Hematopoietic multipotent progenitor cell treated with erythropoietin and hydrocortisone succinate and interleukin-3 and kit ligand, for 15 days (in vitro differentiated cells): ENCODE measurements around the gene RGS19.

Experiments used
- DNase-seq: peaks from one replicate; pipeline ENCODE4 v3.0.0-alpha.2; 2015; ENCODE audit warnings: low spot score

Gene RGS19

DNA sequence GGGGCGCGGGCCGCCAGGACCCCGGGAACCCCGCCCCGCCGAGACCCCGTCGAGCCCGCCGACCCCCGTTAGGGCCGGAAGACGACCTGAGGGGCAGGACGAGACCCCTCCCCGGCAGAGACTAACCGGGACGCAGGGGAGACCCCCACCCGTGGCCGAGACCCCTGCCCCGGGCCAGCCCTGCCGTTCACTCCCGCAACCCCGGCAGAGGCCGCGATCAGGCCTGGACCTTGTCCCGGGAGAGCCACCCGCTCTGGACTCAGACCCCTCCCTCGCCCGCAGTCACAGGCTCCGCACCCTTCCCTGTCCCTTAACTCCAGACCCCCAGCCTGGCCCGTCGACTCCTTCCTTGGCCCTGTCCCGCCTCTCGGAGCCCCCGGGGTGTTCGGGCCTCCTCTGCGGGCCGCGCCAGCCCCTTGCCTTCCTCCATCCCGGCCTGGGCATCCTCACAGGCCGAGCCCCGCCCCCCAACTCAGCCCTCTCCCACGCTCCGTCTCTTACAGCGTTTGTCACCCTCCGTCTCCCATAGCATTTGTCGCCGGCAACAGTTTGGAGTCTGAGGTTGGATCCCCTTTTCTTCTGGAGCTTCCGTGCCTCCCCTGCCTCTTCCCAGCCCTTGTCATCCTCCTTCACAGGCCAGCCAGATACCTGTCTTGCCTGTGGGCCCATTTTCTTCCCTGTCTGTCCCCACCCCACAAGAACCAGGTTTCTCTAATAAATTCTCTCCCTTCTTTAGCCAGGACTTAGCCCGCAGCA lies 15.8 kb downstream of the RGS19 start:
- no peak for DNase-seq

DNA sequence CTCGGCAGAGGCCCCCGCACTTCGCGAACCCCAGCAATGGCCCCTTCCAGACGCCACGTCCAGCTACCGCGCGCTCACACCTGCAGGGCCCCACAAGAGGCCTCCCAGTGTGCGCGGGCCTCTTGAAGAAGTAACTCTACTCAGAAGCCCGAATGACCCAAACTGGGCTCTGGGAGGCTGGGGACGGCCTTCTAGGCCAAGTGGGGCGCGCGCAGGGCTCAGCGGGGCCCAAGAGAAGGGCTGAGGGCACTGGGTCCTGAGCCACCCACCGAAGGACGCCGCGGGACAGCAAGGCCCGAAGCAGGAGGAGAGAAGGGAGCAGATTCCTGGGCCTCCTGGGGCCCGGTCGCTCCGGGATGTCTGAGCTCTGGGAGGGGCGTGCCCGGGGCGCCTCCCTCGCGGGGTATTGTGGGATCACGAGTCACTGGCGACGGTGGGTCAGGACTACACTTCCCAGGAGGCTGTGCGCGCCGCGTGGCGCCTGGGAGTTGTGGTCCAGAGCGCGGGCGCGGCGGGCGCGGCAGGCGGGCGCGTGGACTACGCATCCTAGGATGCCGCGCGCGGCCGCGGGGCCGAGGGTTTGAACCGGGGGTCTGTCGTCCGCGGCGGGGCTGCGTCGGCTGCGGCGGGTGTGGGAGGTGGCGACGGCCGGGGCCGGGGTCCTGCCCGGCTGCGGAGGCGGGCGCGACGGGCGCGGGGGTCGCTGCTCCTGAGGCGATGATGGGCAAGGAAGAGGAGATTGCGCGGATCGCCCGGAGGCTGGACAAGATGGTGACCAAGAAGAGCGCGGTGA lies 16.5 kb downstream of the RGS19 start, which contains the start of gene TCEA2:
Gene TCEA2 (plus strand): TSS at position 603 of the 793 bp plus-strand sequence. CDS start 115 bp downstream, at position 718.
- DNase-seq, result peak; percentile 85

DNA sequence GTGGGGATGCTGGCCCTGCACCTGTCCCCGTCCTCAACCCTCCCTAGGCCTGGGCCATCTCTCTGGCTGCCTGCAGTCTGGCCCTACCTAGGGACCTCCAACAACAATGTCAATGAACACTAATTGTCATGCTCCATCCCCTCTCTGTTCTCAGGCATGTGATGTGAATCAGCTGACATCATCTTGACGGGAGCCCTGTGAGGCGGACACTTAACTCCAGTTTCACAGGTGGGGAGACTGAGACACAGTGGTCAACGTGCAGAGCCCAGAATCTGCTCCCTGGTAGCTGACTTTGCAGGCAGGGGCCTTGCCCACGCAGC lies 17.1 kb downstream of the RGS19 start:
- no peak for DNase-seq

DNA sequence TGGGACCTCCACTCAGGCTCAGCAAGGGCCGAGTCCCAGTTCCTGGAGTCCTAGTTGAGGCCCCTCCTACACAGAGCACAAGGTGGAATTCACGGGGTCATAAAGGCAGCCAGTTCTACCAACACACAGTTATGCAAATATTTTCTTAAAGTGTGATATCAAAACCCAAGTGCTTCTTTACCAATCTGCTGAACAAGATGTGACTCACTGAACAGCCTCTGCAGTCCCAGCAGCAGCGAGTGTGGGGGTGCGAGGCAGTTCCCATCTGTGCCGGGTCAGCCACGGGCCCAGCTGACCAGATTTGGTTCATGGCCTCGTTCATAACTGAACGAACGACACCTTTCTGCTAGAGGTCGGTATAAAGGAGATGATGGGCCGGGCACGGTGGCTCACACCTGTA lies 20.8 kb downstream of the RGS19 start:
- DNase-seq, result no peak

DNA sequence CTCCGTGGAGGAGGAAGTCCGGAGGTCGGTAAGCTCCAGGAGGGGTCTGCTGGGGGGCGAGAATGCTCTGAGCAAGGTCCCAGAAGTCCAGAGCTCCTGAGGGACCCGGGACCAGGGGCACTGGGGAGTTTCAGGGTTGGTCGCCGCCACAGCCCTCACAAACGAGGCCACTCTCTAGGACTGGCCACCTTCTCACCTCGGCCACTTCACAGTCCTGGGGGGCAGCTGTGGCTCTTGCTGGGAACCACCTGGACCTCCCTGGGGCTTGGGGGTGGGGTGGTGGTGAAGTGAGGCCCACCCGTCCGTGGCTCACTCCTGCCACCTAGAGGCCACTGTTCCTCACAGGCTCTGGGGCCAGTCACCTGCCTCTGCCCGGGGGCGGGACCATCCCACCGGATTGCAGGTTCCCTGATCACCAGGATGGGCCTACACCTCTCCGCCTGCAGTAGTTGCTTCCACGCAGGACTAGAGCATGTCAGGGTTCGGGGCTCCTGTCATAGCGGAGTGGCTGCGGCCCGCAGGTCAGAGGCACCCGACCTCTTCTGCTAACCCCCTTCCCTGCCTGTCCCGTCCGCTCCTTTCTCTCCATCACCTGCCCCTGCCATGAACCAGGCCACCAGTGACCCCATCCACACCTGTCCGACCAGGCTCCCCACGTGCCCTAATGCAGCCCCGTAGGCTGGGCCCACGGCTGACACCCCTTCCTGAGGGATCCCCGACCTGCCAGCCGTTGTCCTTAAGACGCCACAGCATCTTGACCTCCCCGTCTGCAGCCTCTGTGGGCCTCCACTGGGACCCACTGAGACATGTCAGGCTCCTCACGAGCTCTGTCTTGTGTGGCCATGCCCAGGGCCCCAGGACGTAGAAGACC lies 21.5 kb downstream of the RGS19 start:
- peak; percentile 54 for DNase-seq

DNA sequence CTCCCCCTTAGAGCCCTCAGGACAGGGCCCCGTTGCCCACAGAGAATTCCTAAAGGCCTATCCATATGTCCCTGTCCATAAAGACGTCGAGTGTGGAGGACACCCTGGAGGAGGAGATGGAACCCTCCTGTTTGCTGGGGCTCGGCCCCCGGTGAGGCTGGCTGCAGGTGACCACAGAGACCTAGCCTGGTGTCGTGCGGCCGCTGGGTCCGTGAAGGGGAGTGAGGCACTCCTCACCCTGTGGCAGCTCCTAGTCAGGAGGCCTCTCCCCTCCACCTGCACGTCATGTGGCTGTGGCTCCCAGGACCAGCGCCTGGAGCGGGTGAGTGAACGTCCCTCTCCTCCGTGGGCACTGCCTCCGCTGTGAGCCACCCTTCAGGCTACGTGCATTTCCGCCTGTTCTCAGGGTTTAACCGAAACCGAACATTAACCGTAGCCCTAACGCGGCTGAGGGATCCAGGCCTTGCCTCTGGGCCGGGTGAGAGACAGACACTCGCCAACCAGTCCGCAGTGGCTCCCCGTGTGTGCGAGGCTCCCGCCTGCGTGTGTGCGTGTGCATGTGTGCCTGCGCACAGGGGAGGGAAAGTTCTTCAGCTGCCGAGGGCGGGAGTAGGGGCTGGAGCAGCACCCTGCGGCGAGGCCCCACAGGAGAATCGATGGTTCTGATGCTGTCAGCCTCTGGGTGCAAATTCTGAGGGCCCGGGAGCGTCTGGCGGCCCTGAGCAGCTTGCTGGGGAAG lies 22.3 kb downstream of the RGS19 start:
- DNase-seq, result no peak

DNA sequence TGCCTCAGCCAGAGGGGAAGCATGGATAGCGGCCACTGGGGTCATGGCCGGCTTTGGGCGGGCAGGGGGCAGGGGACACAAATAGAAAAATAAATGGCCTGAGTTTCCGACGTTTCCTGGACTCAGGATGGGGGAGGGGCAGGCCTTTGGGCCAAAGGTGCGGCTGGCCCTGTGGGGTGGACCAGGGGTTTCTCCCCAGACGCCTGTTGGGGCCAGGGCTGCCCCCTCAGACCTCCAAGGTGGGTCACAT lies 22.8 kb downstream of the RGS19 start:
- no peak for DNase-seq

DNA sequence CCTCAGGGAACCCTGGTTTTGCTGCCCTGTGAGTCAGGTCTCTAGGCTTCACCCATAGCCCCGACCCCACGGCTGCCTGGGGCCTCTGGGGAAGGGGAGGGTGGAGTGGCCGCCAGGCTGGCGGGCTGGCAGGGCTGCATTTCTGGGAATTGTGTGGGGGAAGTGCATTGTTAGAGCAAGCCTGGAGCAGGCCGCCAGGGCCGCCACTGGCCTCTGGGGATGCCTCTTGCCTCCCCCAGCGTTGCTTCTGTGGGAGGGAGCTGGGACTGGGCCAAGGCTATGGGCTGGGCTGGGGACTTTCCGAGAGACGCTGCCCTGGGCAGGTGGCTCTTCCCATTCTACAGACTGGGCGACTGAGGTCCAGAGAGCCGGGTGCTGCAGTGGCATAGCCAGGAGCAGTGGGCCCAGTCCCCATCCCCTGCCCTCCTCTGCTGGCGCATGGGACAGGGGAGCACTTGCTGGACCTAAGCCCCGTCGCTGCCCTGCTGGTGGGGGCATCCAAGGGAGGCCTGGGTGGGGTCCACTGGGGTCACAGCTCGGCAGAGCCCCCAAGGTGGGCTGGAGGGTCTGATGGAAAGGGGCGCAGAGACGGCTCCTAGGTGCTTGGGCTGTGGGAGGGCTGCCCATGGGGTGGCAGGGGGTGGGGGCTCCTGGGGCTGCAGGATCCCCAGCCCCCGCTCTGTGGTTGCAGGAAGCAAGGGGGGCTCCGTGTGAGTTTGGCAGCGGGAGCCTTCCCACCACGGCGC lies 23.3 kb downstream of the RGS19 start:
- DNase-seq, result no peak

DNA sequence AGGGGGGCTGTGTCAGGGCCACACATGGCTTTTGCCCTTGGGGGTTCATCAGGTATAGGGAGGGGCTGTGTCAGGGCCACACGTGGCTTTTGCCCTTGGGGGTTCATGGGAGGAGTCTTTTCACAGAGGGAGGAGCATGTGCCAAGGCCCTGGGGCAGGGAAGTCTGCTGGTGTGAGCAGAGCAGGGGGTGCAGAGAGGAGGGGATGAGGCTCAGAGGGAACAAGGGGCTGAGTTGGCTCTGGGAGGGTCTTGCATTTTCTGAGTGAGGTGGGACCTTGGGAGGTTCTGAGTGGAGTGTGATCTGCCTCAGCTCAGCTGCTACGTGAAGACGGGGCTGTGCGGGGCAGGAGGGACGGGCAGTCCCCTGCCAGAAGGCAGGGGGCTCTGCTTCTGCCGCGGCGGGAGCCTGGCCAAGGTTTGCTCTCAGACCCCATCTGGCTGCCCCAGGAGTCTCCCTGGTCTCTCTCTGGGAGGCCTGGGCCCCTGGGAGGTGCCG lies 23.9 kb downstream of the RGS19 start:
- no peak for DNase-seq

DNA sequence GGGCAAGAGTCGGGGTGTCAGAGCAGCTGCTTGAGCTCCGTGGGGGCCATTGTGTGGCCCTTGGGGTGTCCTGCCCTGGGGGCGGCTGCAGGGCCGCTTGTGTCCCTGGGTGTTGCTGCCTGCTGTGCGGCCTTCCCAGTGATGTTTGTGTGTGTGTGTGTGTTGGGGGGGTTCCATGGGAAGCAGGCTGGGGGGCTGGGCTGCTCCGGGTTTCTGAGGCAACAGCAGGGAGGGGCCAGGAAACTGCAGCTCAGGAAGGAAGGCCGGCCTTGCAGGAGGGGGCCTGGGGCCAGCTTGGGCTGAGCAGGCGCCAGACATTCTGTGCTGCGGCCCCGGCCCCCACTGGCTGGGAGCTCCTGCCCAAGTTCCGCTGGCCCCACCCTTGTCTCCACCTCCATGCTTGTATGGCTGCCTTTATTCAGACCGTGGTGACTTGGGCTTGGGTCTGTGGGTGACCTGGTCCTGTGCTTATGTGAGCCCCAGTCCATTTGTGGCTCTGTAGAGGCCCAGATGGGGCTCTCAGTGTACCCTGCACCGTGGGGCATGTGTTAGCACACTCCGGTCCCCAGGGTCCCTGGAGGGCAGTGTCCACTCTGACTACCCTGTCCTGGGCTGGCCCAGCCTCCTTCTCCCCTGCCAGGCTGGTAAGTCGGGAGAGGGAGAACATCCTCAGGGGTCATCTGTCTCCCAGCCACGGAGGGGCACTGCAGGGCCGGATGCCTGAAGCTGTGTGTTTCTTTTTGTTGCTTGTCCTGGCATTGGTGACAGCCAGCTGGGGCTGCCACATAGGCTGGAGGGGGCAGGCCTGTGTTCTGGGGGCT lies 25.3 kb downstream of the RGS19 start:
- no peak for DNase-seq

DNA sequence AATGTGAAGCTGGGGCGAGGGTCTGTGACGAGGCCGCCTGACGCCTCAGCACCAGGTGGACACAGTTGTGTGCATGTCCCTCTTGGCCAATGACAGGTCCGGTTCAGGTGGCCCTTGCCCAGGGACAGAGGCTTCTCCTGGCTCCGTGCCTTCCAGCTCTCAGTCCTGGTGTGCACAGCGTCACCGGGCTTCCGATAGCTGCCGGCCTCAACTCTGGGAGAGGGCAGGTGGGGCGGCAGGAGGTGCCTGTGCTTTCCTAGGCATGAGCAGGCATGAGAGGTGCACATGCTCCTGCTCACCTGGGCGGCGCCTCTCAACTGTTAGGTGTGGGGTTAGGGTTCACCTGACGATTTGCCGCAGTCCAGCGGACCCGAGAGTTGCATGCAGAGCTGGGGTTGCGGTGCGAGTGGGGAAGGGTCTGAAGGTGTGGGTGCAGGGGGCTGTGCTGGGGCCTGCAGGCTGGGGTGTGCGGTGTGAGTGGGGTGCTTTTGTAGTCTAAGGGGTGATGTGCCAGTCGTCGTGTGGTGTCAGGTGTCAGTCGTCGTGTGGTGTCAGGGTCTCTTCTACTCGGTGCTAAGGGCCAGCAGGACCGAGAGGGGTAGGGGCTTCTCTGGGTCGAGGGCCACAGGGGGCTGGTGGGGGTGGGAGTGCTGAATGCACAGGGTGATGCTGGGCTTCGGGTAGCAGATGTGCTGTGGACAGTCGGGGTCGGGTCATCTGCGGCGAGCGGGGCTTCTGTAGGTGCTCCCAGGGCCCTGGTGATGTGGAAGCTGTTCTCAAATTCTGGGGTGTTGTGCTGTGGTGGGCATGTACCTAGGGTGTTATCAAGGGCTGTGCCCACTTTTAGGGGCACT lies 26.1 kb downstream of the RGS19 start:
- DNase-seq, result no peak

DNA sequence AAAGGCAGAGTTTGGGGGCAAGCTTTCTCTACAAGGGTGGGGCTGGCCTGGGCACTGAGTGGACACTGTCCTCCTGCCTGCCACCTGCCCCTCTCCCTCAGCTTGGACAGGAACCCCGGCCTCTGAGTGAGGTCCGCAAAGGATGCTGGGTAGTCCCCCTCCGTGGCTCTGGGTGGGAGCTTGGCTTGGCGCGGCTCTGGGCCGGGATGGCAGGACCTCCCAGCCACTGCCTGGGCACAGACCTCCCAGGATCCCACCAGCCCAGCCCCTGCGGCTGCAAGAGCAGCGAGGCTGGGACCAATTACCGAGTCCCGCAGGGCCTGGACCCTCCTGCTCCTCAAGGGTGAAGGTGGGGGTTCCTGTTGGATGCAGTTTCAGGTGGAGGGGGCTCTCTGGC lies 27.0 kb downstream of the RGS19 start:
- no peak for DNase-seq

DNA sequence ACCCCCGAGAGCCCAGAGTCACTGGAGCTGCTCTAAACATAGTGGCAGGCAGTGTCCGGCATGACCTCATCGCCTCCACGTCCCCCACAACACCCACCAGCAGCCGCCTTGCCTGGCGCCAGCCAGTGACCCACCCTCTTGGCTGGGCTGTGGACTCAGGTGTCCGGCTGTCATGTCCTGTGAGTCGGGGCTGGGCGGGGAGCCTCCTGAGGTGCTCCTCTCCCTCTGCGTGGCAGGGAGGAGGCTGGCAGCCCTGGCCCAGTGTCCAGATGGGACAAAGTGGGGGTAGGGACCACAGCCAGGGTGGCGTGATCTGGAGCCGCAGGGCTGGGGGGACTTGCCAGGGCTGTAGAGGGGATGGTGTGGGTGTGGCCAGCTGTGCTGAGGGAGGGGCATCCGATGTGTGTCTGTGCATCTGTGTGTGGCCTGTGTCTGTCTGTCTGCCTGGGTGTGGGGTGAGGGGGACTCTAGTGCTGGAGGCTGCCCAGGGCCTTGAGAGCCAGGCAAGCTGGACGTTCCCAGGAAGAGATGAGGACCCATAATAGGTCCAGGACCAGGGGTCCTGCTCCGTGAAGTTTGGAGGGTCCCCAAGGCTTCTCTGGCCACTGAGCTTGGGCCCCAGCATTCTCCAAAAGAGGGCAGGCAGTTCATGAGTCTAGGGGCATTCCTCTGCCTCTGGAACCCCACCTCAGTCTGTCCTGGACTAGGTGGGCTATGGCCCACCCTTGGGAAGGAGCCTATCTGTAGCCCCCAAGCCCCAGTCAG lies 27.6 kb downstream of the RGS19 start:
- DNase-seq, result no peak

DNA sequence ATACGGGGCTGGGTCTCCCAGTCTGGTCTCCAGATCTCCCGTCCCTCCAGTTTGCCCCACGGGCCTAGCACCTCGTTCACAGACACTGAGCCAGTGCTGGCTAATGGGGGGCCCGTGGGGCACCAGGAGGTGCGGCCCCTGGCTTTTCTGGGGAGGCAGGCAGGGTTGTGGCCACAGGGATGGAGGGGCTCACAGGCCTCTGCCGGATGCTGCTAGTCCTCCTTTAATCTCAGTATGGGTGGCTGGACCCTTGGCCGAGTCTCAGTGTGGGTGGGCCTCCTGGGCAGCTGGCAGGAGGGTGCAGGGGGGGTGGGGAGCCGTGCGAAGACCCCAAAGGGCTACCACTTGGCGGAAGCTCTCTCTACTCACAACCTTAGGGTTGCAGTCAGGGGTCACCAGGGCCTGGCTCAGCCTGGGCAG lies 28.3 kb downstream of the RGS19 start:
- no peak for DNase-seq

DNA sequence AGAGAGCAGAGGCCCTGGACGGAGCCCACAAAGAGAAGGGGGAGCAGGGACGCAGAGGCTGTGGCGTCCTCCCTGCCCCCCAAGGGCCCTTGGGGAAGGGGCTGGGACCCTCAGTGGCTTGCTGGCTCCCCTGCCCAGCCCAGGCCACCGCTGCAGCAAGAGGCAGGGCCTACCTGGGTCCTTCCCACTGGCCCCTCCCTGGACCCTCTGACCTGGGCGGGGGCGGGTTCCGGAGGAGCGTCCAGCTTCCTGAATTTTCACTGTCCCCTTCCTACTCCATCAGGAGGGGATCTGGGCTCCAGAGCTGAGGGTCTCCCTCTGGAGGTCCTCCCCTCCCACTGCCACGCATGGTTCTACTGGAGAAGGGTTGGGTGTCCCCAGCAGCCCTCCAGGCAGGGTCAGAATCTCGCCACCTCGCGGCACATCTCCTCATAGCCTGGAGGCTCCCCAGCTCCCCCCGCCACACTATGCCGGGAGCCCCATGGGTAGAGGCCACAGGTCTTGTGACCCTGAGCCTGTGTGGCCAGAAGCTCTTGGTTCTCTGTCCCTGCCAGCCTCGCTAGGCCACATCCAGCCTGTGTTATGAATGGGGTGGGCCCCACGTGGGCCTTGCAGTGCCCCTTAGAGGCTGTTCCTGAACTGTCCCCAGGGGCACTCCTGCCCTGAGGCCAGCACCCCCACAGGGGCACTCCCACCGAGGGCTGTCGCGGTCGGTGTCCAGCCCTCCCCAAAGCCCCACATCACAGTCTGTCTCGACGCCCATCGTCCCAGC lies 28.9 kb downstream of the RGS19 start:
- DNase-seq, result no peak

DNA sequence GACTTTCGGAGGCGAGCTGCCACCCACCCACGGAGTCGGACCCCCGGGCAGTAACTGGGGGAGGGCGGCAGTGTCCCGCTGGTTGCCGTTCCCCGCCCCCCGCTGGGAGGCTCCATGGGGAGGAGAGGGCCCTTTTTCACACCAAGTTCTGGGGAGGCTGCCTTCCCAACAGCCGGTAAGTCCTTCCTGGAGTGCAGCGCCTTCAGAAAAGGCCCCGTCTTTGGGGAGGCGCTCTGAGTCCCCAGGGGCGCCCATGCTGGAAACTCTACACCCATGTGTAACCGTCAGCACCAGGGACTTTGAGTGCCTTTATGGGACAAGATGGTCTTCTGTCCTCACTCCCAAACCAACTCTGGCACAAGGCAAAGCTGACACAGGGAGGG lies 29.4 kb downstream of the RGS19 start:
- no peak for DNase-seq

DNA sequence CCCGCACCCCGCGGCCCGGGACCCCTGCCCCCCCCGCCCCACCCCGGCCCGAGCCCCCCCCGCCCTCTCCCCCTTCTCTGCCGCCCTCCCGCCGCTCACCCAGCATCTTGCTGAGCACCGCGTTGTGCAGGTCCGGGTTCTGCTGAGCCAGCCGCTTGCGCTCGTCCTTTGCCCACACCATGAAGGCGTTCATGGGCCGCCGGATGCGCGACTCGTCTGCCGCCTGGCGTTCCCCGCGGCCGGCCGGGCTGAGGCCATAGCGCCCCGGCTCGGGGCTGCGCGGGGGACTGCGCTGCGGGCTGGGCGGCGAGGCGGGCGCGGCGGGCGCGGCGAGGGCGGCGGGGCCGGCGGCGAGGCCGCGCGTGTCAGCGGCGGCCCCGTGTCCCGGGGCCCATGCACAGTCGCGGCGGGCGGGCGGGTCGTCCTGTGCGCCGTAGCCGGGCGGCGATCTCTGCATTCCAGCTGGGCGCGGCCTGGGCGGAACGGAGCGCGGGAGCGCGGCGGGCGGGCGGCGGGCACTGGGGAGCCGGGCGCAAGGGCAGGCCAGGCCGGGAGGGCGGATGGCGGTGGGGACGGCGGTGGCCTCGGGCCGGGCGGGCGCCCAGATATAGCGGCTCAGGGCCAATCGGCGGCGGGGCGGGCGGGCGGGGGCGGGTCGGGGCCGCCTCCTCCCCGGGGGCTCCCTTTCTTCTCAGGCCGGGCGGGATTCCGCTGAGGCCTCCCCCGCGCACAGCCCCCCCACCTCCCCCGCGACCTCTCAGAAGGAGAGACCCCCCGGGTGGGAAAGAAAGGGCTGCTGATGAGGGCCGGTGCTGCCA lies 30.0 kb downstream of the RGS19 start, which contains the start of gene SOX18:
Gene SOX18 (minus strand): TSS at position 580 of the 818 bp plus-strand sequence. CDS start 123 bp downstream, at position 457.
- DNase-seq, result no peak
